Measurements from ENCODE around the gene PKP2.

DNA sequence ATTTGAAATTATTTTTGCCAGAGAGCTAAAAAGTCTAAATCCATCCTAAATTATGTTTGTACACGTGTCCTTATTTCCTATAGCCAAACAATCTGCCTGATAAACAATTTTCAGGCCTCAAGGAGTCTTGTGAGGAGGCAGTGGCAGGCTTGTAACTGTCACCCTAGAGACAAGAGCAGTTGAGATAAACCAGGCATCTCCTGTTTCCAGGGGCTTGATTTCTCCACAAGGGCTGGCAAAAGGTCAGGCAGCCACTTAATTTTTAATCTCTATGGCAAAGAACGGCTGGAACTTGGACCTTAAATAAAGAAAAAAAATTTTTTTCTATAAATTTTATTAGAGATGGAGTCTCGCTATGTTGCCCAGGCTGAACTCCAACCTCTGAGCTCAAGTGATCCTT is 15.5 kb downstream of the PKP2 start:
- TF ChIP-seq, protein P1, sequence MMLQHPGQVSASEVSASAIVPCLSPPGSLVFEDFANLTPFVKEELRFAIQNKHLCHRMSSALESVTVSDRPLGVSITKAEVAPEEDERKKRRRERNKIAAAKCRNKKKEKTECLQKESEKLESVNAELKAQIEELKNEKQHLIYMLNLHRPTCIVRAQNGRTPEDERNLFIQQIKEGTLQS (IDR thresholded peaks at IDR 0.05) = no peak
- TF ChIP-seq, protein P2, sequence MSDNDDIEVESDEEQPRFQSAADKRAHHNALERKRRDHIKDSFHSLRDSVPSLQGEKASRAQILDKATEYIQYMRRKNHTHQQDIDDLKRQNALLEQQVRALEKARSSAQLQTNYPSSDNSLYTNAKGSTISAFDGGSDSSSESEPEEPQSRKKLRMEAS (IDR thresholded peaks at IDR 0.05) = no peak
- TF ChIP-seq, protein P3, sequence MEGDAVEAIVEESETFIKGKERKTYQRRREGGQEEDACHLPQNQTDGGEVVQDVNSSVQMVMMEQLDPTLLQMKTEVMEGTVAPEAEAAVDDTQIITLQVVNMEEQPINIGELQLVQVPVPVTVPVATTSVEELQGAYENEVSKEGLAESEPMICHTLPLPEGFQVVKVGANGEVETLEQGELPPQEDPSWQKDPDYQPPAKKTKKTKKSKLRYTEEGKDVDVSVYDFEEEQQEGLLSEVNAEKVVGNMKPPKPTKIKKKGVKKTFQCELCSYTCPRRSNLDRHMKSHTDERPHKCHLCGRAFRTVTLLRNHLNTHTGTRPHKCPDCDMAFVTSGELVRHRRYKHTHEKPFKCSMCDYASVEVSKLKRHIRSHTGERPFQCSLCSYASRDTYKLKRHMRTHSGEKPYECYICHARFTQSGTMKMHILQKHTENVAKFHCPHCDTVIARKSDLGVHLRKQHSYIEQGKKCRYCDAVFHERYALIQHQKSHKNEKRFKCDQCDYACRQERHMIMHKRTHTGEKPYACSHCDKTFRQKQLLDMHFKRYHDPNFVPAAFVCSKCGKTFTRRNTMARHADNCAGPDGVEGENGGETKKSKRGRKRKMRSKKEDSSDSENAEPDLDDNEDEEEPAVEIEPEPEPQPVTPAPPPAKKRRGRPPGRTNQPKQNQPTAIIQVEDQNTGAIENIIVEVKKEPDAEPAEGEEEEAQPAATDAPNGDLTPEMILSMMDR (IDR thresholded peaks at IDR 0.05; ENCODE audit: low read depth, low read length, missing input control) = no peak
- TF ChIP-seq GABPA (IDR thresholded peaks at IDR 0.05 in 1 of 2, conservative IDR thresholded peaks at IDR 0.05 in 1 of 2) = no peak
- no peak for TF ChIP-seq SP1 (IDR thresholded peaks at IDR 0.05)
- no peak for TF ChIP-seq NR2F2 (IDR thresholded peaks at IDR 0.05)

Data from liver (tissue), 3 donors.